ENCODE data around the gene ZFPL1. TPM values are rescaled to one million over a fixed set of nuclear protein-coding genes. Genes with fewer than 3 reads are reported as not detected.
A peak's percentile ranks its signal among the peaks of the same experiment; 100 is the strongest.

The ZFPL1 gene
- total RNA-seq, 2 experiments from 2014 or later: 28.3 to 31.3 TPM

DNA sequence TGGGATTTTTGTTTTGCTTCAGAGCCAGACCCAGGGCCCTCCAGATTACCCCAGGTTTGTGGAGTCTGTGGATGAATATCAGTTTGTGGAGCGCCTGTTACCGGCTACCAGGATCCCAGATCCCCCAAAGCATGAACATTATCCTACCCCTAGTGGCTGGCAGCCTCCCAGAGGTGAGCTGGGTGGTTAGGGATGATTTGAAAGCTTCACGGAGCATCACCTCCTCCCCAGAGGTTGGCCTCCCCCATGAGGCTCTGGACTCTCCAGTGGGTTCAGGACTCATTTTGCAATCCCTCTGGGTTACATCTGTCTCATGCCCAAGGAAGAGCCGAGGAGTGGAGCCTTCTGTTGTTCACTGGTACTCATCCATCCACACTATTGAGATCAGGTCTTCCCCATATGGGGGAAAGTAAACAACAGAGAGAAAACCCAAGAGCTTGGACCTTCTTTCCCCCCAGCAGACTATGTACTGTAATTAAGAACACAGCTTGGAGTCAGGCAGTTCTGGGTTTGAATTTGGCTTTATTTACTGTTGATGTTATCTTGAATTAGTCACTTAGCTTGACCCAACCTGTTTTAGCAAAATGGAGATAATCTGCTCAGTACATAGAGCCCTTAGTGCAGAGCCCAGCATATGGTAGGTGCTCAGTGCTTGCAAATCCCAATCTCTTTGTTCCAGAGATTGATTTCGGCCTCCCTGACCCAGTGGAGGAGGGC is 40.6 kb downstream of the ZFPL1 start:
- ChIA-PET CTCF (interaction anchor here (0.8 to 1.4 kb wide), 3 partner anchors 9 to 14 kb away, joined by 3 to 4 read pairs (median 4); partner anchors contain the start of genes SYVN1 and TM7SF2), POLR2A (no interaction called here)
- Mint-ChIP-seq H3K9me3 (no peaks in the 10 kb centered on the region), H3K36me3 (peaks cover 46% of the 10 kb centered on the region), H3K27me3 (no peaks in the 10 kb centered on the region), H3K4me3 (peak overlapping the region; percentile 36), H3K4me1 (ENCODE audit: low read depth) (peaks cover 37% of the 10 kb centered on the region), H3K27ac (peak overlapping the region; percentile 39)
- no peak for DNase-seq
- intact Hi-C loops (cut with micrococcal nuclease): no loop called here

DNA sequence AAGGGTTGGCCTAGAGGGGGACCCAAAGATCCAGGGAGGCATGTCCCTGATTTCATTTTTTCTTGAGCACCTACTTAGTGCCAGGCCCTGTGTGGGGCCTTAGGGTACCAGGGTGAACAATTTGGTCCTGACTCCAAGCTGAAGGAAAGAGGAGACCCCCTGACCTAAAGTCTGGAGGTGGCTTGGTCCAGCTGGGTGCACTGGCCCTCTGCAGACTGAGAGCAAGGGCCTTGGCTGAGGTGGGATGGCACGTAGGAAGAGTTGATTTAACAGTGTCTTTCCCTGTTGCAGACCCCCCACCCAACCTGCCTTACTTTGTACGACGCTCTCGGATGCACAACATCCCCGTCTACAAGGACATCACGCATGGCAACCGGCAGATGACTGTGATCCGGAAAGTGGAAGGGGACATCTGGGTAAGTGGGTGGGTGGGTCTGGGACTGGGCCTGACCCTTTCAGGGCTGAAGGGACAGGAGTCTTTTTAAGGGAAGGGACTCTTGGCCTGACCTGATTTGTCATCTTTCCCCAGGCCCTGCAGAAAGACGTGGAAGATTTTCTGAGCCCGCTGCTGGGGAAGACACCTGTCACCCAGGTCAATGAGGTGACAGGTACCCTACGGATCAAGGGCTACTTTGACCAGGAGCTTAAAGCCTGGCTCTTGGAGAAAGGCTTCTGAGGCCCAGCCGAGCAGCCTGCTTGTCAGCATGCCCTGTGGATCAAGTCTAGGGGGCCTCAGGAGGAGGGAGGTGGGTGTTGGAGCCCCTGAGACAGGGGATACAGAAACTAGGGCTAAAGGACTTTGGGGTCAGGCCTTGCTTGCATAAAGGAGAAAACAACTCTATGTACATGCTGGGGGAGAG is 41.4 kb downstream of the ZFPL1 start:
- Mint-ChIP-seq H3K27me3 (no peaks in the 10 kb centered on the region), H3K36me3 (peaks cover 38% of the 10 kb centered on the region), H3K27ac (no peak overlapping the region), H3K4me3 (no peak overlapping the region), H3K4me1 (ENCODE audit: low read depth) (peaks cover 29% of the 10 kb centered on the region), H3K9me3 (no peaks in the 10 kb centered on the region)
- POLR2A ChIA-PET: no interaction called here
- DNase-seq: no peak
- CTCF ChIA-PET: interaction anchor here (1.2 to 1.3 kb wide), 2 partner anchors 9 to 13 kb away, joined by 3 to 4 read pairs; partner anchors contain the start of gene SYVN1
- intact Hi-C loops (cut with micrococcal nuclease): no loop called here

DNA sequence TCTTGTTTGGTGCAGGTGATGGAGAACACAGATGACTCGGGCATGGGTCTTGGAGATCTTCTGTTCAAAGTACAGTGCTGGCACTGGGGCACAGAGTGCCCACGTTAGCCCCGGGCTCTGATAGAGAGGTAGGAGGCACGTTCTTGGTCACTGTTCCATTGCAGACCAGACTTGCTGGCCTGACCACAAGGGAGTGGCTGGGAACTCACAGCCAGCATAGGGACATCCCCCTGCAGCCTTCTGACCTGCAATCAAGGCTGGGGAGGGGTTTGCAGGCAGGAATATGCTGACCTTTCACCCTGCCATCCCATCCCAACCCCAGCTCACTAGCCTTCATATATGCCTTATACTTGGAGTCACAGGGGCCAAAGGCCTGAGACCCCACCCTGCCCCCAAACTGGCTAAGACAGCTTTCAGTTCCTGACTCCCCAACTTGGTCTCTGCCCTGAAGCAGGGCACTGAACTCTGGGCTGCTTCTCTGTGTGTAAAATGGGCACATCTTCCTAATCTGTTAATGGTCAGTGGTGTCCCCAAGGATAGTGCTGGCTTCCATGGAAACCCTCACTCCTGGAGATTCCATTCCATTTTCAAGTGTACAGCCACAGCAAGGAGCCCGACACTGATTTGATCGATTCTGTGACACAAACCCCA is 42.7 kb downstream of the ZFPL1 start:
- Mint-ChIP-seq H3K4me3 (no peak overlapping the region), H3K27me3 (no peaks in the 10 kb centered on the region), H3K9me3 (no peaks in the 10 kb centered on the region), H3K27ac (no peak overlapping the region), H3K4me1 (ENCODE audit: low read depth) (peaks cover 22% of the 10 kb centered on the region), H3K36me3 (peaks cover 29% of the 10 kb centered on the region)
- ChIA-PET CTCF (interaction anchor here (0.9 to 2.8 kb wide), 3 partner anchors 9 to 16 kb away, joined by 3 to 9 read pairs (median 4); partner anchors contain the start of genes TM7SF2 and ZNHIT2), POLR2A (interaction anchor here (1.0 kb wide), 1 partner anchor 8 kb away, joined by 5 read pairs; no protein-coding TSS in a partner anchor)
- intact Hi-C loops (cut with micrococcal nuclease): no loop called here
- DNase-seq: no peak

DNA sequence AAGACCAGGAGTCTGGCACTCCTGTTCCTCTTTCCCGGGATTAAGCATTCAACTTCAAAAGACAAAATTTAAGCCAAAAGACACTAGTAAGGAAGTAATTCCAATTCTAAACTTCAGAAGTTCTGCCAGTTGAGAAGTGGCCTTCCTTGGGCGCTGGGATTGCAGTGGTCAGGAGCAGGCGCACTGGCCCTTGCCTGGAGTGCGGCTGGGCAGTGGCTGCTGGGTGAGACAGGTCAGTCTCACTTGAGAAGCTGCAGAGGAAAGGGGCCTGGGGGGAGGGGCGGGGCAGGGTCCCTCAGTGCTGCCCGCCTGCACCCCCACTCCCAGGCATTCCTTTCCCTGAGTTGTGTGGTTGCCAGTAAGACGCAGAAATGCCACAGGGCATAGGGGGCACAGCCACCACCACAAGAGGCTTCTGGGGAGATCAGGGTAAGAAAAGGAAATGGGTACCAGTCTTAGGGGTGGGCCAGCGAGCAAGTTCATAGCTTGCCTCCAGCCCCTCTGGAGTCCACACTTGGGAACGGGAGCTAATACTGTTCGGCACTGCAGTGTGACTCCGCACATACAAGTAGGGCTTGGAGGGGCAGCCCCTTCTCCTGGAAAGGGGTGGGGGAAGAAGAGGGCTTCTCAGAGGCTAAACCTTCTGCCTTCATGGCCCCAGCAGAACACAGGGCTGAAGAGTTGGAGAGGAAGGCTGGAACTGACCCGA is 43.6 kb downstream of the ZFPL1 start:
- Mint-ChIP-seq H3K36me3 (peaks cover 29% of the 10 kb centered on the region), H3K9me3 (no peaks in the 10 kb centered on the region), H3K4me3 (no peak overlapping the region), H3K4me1 (ENCODE audit: low read depth) (peaks cover 23% of the 10 kb centered on the region), H3K27ac (no peak overlapping the region), H3K27me3 (no peaks in the 10 kb centered on the region)
- intact Hi-C loops (cut with micrococcal nuclease): no loop called here
- ChIA-PET CTCF (interaction anchor here (0.6 to 2.8 kb wide), 3 partner anchors 10 to 122 kb away, joined by 3 to 9 read pairs (median 3); partner anchors contain the start of genes TM7SF2 and ZNHIT2), POLR2A (no interaction called here)
- no peak for DNase-seq

DNA sequence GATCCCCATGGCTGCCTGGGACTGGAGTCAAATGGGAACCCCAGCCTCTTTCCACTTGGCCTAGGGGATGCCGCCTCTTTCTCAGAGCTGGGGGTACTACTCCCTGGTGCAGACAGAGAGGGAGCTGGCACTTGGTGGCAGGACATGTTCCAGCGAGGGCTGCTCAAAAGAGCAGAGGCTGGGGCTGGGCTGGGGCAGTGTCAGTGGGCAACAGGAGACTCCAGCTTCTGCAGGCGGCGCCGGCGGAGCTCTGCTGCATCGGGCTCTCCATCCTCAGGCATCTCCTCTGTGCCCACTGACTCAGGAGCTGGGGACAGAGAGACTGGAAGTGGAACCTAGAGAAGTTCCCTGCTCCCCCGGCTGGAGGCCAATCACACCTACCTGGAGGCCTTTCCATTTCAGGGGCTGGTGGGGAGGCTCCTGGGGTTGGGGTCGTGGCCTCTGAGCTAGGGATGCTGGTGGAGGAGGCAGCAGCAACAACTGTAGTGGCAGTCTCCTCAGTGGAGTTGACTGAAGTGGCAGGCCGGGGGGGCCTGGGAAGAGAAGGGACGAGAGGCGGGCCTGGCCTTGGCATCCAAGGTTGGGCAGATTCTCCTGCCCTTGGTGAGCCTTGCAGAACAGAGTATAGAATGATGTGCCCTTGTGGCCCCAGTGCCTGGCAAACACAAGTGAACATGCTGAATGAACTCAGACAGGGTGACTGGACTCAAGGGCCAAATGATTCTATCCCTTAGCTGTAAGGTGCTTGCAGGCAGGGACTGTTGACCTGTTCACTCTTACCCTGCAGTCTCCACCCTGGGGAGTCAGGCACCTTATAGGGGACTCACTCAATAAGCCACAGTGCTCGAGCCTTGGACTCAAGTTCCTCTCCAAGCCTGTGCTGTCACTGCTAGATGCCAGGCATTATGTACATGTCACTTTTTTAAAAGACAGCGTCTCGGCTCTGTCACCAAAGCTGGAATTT is 44.4 kb downstream of the ZFPL1 start:
- H3K9me3 Mint-ChIP-seq: no peaks in the 10 kb centered on the region
- H3K4me1 Mint-ChIP-seq (ENCODE audit: low read depth): peaks cover 26% of the 10 kb centered on the region
- no peak overlapping the region for H3K4me3 Mint-ChIP-seq
- intact Hi-C loops (cut with micrococcal nuclease): no loop called here
- no peaks in the 10 kb centered on the region for H3K27me3 Mint-ChIP-seq
- no peak overlapping the region for H3K27ac Mint-ChIP-seq
- DNase-seq: no peak
- POLR2A ChIA-PET: interaction anchor here (0.6 kb wide), 1 partner anchor 8 kb away, joined by 4 read pairs; no protein-coding TSS in a partner anchor
- CTCF ChIA-PET: interaction anchor here (0.6 to 2.8 kb wide), 3 partner anchors 11 to 122 kb away, joined by 3 to 9 read pairs (median 3); partner anchors contain the start of genes TM7SF2 and ZNHIT2
- H3K36me3 Mint-ChIP-seq: peaks cover 29% of the 10 kb centered on the region

DNA sequence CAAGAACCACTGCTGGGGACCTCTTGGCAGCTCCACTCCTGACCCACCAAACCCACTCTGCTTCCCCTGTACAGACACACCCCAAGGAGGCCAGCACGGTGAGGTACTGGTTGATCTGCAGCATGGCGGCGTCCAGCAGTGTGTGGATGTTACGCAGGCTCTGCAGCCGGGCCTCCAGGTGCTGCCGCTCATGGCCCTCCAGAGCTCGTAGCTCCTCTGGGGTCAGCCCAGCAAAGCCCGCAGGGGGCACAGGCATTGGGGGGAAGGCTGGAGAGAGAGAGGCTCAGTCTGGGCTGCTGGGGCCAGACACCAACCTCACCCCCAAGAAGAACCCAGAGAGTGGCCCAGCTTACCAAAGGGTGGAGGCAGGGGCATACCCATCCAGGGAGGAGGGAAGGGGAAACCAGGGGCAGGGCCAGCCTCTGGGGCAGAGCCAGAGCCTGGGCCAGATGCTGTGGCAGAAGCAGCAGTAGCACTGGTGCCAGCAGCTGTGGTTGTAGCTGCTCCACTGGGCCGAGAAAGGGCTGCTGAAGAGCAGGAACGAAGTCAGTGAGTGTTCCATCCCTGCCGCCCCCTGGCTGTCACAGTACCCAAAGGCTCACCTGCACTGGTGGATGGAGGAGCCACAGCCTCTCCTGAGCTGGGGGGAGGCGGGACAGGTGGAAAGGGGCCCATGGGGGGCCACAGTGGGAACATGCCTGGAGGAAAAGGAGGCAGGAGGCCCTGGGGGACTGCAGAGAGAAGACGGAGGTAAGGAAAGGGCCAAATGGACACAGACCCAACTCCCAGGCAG is 45.8 kb downstream of the ZFPL1 start:
- DNase-seq: no peak
- H3K27me3 Mint-ChIP-seq: no peaks in the 10 kb centered on the region
- H3K9me3 Mint-ChIP-seq: no peaks in the 10 kb centered on the region
- intact Hi-C loops (cut with micrococcal nuclease): loop anchor here (10.0 kb wide), 1 partner anchor 135 kb away; the partner anchor contains the start of gene POLA2
- ChIA-PET CTCF (interaction anchor here (1.1 kb wide), 1 partner anchor 13 kb away, joined by 4 read pairs; the partner anchor contains the start of gene ZNHIT2), POLR2A (interaction anchor here (0.6 kb wide), 1 partner anchor 7 kb away, joined by 4 read pairs; no protein-coding TSS in a partner anchor)
- H3K4me1 Mint-ChIP-seq (ENCODE audit: low read depth): peaks cover 19% of the 10 kb centered on the region
- H3K4me3 Mint-ChIP-seq: no peak overlapping the region
- peaks cover 27% of the 10 kb centered on the region for H3K36me3 Mint-ChIP-seq
- no peak overlapping the region for H3K27ac Mint-ChIP-seq

DNA sequence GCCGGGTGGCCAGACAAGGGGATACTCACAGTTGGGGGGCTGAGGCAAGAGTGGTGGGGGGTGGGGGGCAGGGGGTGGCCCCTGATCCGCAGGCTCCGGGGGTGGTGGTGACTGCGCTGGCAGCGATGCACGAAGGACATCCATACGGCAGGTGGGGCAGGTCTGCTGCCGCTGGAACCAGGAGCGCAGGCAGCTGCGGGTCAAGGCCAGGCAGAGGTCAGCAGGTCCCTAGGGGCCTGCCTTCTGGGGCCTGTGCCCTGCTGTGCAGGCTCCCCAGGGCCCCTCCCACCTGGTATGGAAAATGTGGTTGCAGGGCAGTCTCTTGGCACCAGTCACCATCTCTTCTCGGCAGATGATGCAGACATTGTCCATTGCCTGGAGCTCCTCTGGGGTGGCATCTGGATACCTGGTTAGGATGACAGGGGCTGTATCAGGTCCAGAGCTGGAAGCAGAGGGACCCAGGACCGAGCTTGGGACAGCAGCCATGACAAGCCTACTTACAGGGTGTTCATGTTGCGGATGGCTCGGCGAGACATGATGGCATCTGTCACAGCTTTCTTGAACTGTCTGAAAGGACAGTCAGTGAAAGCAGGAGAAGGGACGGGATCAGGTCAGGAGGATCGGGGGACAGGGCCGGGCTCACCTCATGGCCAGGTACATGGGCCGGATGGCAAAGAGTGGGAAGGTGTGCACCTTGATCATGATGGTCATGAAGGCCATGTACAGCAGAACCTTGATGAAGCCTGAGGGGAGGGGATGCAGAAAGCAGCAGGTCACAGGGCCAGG is 46.8 kb downstream of the ZFPL1 start:
- no peak overlapping the region for H3K4me3 Mint-ChIP-seq
- no peaks in the 10 kb centered on the region for H3K9me3 Mint-ChIP-seq
- ChIA-PET POLR2A (interaction anchor here (1.5 to 1.7 kb wide), 2 partner anchors 9 to 13 kb away, joined by 6 to 8 read pairs; partner anchors contain the start of genes FAU, MRPL49 and ZNHIT2), CTCF (interaction anchor here (1.1 to 1.9 kb wide), 4 partner anchors 9 to 20 kb away, joined by 4 to 8 read pairs (median 4); partner anchors contain the start of genes FAU, MRPL49 and ZNHIT2)
- no peak overlapping the region for H3K27ac Mint-ChIP-seq
- H3K4me1 Mint-ChIP-seq (ENCODE audit: low read depth): peaks cover 22% of the 10 kb centered on the region
- no peaks in the 10 kb centered on the region for H3K27me3 Mint-ChIP-seq
- intact Hi-C loops (cut with micrococcal nuclease): loop anchor here (10.0 kb wide), 1 partner anchor 134 kb away; the partner anchor contains the start of gene POLA2
- DNase-seq: no peak
- H3K36me3 Mint-ChIP-seq: peaks cover 20% of the 10 kb centered on the region

DNA sequence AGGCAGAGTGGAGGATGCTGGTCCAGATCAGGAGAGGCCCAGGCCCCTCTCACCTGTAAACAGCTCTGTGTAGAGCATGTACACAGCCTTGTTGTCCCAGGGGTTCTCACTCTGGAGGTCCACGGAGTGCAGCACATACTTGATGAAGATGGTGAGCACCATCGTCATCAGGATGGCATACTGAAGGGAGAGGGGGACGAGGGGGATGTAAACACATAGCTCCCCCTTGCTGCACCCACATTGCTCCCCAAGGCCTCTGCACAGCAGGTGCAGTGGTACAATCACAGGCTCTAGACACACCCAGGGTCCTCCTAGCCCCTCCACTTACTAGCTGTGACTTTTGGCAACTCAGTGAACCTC is 47.4 kb downstream of the ZFPL1 start:
- no peak overlapping the region for H3K27ac Mint-ChIP-seq
- H3K36me3 Mint-ChIP-seq: peaks cover 15% of the 10 kb centered on the region

DNA sequence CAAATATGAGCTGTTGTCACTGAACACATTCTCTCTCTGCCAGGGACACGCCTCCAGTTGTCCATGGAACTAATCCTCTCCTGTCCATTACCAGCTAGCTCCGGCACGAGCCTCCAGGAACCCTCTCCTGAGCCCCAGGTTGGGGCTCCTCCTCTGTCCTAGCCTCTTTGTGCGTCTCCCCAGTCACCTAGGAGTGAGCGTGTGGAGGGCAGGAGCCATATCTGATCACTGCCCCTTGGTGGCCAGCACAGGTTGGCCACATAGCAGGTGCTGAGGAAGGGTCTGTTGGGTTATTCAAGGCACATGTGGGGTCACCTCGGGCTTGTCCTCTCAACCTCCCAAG is 47.8 kb downstream of the ZFPL1 start:
- DNase-seq: no peak
- no peak overlapping the region for H3K4me3 Mint-ChIP-seq
- no peaks in the 10 kb centered on the region for H3K9me3 Mint-ChIP-seq
- ChIA-PET POLR2A (interaction anchor here (0.9 to 1.7 kb wide), 3 partner anchors 10 to 32 kb away, joined by 3 to 8 read pairs (median 6); partner anchors contain the start of genes FAU, MRPL49 and ZNHIT2), CTCF (interaction anchor here (0.9 to 1.9 kb wide), 4 partner anchors 10 to 99 kb away, joined by 3 to 8 read pairs (median 4); partner anchors contain the start of genes FAU and MRPL49)
- no peak overlapping the region for H3K27ac Mint-ChIP-seq
- no peaks in the 10 kb centered on the region for H3K27me3 Mint-ChIP-seq
- peaks cover 11% of the 10 kb centered on the region for H3K36me3 Mint-ChIP-seq
- H3K4me1 Mint-ChIP-seq (ENCODE audit: low read depth): peaks cover 31% of the 10 kb centered on the region
- intact Hi-C loops (cut with micrococcal nuclease): loop anchor here (10.0 kb wide), 1 partner anchor 133 kb away; the partner anchor contains the start of gene POLA2

More for the DNA sequence above, 47.4 kb downstream of the ZFPL1 start:
- CTCF ChIA-PET: interaction anchor here (0.9 to 1.9 kb wide), 4 partner anchors 10 to 99 kb away, joined by 3 to 8 read pairs (median 4); partner anchors contain the start of genes FAU and MRPL49
- Mint-ChIP-seq H3K9me3 (no peaks in the 10 kb centered on the region), H3K27me3 (no peaks in the 10 kb centered on the region), H3K4me3 (no peak overlapping the region), H3K4me1 (ENCODE audit: low read depth) (peaks cover 27% of the 10 kb centered on the region)
- intact Hi-C loops (cut with micrococcal nuclease): loop anchor here (10.0 kb wide), 1 partner anchor 133 kb away; the partner anchor contains the start of gene POLA2
- POLR2A ChIA-PET: interaction anchor here (0.9 to 1.7 kb wide), 3 partner anchors 9 to 32 kb away, joined by 3 to 8 read pairs (median 6); partner anchors contain the start of genes FAU, MRPL49 and ZNHIT2
- no peak for DNase-seq
